ENCODE results near the gene FBXO47.
"Not testable (repeated sequence)": the region's sequence is repeated elsewhere in the genome, so short reads cannot be mapped to it uniquely, and the experiment has no call there.

The FBXO47 gene

DNA sequence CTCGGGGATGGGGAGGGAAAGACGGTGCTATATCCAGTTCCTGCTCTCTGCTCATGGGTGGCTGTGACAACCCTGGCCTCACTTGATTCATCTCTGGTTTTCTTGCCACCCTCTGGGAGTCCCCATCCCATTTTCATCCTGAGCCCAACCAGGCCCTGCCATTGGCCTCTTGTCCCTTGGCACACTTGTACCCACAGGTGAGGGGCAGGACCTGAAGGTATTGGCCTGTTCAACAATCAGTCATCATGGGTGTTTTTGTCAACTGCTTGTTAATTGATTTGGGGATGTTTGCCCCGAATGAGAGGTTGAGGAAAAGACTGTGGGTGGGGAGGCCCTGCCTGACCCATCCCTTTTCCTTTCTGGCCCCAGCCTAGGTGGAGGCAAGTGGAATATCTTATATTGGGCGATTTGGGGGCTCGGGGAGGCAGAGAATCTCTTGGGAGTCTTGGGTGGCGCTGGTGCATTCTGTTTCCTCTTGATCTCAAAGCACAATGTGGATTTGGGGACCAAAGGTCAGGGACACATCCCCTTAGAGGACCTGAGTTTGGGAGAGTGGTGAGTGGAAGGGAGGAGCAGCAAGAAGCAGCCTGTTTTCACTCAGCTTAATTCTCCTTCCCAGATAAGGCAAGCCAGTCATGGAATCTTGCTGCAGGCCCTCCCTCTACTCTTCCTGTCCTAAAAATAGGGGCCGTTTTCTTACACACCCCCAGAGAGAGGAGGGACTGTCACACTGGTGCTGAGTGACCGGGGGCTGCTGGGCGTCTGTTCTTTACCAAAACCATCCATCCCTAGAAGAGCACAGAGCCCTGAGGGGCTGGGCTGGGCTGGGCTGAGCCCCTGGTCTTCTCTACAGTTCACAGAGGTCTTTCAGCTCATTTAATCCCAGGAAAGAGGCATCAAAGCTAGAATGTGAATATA lies 46.6 kb downstream of the FBXO47 start:
- DNase-seq = no peak

- no peak for DNase-seq
These were observed 47.7 kb downstream of the FBXO47 start for GRCh38 chr17:38919316-38920078.

GRCh38 chr17:38918916-38919315 lies 48.3 kb downstream of the FBXO47 start:
- no peak for DNase-seq

- no peak for DNase-seq
These were observed 48.9 kb downstream of the FBXO47 start for GRCh38 chr17:38918129-38918913.

- no peak for DNase-seq
These were observed 49.9 kb downstream of the FBXO47 start for GRCh38 chr17:38917259-38917658.

- DNase-seq = no peak
These were observed 50.4 kb downstream of the FBXO47 start for GRCh38 chr17:38916771-38917170.

DNA sequence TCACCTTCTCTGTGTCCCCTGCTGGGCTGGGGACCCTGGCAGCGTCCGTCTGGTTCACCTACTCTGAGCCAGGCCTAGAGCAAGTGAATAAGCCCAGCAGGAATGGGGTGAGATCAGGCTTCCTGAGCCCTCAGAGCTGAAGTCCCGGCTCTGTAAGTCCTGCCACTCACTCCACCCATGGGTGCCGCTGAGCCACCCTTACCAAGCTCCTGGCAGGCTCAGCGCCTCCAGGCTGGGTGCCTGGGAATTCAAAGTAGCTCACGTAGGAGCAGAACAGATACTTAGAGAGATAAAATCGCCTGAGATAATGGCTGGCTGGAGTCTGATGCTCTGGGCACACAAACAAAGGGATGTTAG lies 51.6 kb downstream of the FBXO47 start:
- DNase-seq = no peak

DNA sequence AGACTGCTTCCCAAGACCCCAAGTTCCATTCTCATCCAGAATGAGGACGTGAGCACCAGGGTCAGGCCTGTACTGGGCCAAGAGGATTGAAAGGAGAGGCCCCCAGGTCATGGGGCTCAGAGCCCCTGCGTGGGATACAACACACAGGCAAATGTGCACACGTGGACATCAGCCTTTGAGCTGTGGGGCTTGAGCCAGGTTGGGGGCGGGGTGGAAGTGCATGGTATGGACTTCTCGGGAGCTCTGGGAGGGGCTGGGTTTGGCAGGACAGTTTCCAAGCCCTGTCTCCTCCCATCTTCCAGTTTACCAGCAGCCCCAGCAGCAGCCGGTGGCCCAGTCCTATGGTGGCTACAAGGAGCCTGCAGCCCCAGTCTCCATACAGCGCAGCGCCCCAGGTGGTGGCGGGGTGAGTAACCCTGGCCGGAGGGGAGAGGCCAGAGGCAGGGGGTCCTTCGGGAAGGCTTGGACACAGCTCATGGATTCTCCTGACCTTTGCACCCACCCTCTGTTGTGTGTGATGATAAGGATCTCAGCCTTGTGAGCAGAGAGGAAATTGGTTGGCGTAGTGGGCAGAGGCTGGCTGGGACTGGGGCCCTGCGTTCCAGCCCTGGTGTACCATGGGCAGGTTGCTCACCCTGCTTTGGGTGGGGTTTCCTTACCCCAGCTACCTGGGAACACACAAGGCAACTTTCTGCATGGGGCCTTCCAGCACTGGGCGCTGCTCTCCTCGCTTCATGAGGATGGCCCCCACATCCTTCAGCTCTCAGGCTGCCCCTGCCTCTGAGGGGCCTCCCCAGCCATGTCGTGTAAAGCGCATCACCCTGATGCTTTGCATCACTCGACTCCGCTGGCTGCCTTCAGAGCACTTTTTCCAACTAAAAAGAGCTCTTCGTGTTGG lies 52.2 kb downstream of the FBXO47 start:
- DNase-seq = no peak

DNA sequence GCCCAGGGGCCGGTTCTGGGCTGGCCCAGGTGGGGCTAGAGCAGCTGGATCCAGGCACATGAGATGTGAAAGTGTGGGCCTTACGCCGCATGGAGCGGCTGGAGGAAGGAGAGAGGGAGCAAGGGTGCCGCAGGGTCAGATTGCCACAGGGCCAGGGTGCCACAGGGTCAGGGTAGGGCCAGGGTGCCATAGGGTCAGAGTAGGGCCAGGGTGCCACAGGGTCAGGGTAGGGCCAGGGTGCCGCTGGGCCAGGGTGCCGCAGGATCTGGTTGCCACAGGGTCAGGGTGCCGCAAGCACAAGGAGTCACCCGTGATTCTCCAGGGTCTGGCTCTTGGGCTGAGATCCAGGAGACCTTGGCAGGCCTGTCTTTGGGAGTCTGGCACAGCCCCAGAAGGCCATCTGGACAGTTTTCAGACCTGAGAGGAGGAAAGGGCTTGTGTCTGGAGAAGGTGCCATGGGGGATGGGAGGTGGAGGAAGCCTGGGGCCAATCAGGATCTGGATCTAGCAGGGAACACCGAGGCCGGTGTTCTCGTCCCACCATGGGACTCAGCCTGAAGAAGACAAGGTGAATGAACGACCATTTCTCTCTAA lies 54.9 kb downstream of the FBXO47 start:
- no peak for DNase-seq

DNA sequence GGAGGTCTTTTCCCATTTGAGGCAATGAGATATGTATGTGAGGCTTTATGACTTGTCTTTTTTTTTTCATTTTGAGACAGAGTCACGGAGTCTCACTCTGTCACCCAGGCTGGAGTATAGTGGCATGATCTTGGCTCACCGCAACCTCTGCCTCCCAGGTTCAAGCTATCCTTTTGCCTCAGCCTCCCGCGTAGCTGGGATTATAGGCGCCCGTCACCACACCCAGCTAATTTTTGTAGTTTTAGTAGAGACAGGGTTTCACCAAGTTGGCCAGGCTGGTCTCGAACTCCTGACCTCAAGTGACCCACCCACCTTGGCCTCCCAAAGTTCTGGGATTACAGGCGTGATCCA lies 55.5 kb downstream of the FBXO47 start:
- DNase-seq = not testable (repeated sequence)

DNA sequence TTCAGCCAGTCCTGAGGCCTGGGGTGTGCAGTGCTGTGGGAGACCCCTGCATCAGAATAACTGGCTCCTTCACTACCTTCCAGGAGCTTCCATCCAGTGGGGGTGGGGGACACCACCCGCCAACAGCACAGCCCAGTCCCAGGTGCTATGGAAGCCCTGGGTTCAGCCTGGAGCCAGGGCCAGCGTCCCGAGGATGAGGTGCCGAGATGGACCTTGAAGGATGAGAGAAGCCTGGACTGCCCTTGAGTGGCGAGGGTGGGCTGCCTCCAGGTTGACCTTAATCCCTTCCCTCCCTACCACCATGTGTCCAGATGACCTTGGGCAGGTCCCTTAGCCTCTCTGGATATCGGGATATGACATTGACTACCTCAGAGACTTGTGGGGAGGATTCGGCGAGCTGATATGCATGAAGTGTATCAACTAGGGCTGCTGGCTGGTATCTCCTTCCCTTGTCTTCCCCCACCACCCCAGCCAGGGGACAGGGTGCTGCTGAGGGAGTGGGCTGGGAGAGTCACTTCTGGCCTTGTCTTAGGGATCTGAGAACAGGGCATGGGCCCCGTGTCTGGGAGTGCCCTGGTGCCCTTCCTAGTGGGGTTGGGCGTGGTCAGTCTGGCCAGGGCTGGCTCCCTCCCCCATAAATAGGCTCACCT lies 56.0 kb downstream of the FBXO47 start:
- no peak for DNase-seq

GRCh38 chr17:38910325-38910724 lies 56.9 kb downstream of the FBXO47 start:
- DNase-seq = no peak

GRCh38 chr17:38908676-38909181 lies 58.5 kb downstream of the FBXO47 start:
- DNase-seq = no peak

- no peak for DNase-seq
These were observed 59.1 kb downstream of the FBXO47 start for GRCh38 chr17:38907930-38908675.

- no peak for DNase-seq
These were observed 60.6 kb downstream of the FBXO47 start for GRCh38 chr17:38906460-38907228.

DNA sequence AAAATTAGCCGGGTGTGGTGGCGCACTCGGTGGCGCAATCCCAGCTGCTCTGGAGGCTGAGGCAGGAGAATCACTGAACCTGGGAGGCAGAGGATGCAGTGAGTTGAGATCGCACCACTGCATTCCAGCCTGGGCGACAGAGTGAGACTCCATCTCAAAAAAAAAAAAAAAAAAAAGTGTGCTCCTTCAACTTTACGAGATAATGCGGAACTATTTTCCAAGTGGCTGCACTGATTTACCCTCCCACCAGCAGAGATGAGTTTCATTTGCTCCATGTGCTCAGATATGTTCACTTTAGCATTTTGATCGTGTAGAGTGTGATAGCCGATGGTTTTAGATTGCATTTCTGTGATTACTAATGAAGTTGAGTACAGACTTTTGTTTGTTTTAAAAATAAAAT lies 61.8 kb downstream of the FBXO47 start:
- DNase-seq = no peak

DNA sequence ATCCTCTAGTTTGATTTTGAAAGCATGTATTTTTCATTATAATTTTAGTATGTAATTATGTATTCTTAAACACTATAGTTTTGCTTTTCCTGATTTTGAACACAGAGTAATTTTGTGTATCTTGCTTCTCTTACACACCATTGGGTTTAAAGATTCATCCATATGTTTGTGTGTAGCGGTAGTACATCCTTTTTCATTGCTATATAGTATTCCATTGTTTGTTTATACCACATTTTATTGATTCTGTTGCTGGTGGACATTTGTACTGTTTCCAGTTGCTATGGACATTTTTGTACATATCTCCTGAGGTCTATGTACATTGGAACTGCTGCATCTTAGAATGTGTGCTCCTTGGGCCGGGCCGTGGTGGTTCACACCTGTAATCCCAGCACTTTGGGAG lies 62.3 kb downstream of the FBXO47 start:
- DNase-seq = no peak

- no peak for DNase-seq
These were observed 63.8 kb downstream of the FBXO47 start for GRCh38 chr17:38903404-38903803.

DNA sequence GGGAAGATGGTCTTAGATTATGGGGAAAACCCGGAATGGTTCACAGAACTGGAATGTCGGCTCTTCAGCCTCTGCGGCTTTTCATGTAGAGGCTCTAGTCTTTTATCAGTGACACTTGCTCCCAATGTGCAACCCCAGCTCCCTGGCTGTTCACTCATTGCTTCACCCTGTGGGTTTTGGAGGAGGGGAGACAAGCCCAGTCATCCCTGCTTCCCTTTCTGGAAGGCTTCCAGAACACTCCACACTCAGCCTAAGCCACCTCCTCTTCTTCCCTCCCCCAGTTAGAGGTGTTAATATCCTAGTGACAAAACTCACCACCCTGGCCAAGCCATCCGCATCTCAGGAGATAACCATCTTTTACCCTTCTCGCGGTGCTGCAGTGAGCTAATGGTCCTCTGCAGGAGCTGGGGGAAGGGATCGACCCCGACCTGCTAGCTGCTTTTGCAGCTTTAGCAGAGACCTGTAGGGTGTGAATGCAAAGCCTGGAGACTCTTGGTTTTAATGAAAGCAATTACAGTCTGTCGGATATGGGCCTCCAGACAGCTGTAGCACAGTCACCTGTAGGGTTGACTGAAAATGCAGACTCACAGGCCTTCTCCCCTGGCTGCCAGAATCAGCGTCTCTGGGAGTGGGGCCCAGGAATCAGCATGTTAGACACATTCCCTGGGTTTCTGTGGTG lies 66.1 kb downstream of the FBXO47 start:
- DNase-seq = no peak

Data from NCI-H1694 (cell line).